ENCODE measurements around the gene BCR.

GRCh38 chr22:23271597-23271908, 91.2 kb downstream of the BCR start:
- TF ChIP-seq SUZ12 (IDR thresholded peaks at IDR 0.05; ENCODE audit: extremely low read depth, insufficient read depth, insufficient read length) (no peak), ZNF274 (IDR thresholded peaks at IDR 0.05; ENCODE audit: low read depth, low read length) (no peak)

Data from NT2/D1 (cell line).